CD4-positive, alpha-beta T cell treated with Interleukin-15 for 1 hour (primary cell): ENCODE data around the gene IGFL1.
"Not testable (repeated sequence)": the region's sequence is repeated elsewhere in the genome, so short reads cannot be mapped to it uniquely, and the experiment has no call there.

Experiments used
- DNase-seq: peaks from one replicate; pipeline ENCODE4 v3.0.0-alpha.2; 2020

IGFL1 gene

GRCh38 chr19:46226438-46226973 lies 3.0 kb upstream of the IGFL1 start:
- no peak for DNase-seq

- DNase-seq: no peak
These were observed 2.5 kb downstream of the IGFL1 start for GRCh38 chr19:46232029-46232428.

GRCh38 chr19:46232468-46232867 lies 2.9 kb downstream of the IGFL1 start:
- no peak for DNase-seq

- DNase-seq: no peak
These were observed 3.5 kb downstream of the IGFL1 start for GRCh38 chr19:46232938-46233621.

GRCh38 chr19:46233871-46234270 lies 4.3 kb downstream of the IGFL1 start:
- not testable (repeated sequence) for DNase-seq

GRCh38 chr19:46238141-46238540 lies 8.6 kb downstream of the IGFL1 start:
- not testable (repeated sequence) for DNase-seq

DNA sequence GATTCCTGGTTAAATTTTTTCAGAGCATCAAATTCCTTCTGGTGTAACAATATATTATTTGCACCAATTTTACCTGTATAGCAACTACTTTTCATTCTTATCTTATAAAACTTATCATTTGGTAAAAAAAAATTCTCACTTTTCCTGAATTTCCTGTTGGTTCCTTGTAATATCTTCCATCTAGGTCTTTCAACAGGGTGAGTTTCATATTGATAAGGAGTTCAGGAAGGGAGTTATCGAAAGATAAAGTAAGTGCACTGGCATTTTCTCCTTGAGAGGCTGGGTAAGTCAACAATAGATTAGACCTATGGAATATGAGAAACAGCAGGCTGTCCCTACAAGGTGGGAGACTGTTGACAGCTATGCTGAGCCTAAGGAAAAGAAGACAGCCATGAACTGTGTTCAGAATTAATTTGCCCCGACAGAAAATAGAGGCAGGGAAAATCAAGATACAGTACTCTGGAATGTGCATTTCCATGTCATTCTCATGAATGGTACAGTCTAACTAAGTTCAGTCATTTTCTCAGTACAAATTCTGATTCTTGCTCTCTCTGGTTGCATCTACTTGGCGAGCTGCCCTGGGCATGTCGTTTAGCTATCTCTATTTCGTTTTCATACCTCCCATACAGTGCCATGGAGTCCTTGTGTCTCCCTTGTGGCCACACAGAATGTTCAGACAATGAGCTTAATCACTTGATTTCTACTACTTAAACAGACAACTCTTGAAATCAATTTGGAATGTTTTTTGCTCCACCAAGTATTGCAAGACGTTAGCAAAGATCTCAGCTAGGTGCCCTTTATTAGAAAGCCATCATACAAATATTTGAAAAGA lies 9.9 kb downstream of the IGFL1 start:
- DNase-seq: no peak

DNA sequence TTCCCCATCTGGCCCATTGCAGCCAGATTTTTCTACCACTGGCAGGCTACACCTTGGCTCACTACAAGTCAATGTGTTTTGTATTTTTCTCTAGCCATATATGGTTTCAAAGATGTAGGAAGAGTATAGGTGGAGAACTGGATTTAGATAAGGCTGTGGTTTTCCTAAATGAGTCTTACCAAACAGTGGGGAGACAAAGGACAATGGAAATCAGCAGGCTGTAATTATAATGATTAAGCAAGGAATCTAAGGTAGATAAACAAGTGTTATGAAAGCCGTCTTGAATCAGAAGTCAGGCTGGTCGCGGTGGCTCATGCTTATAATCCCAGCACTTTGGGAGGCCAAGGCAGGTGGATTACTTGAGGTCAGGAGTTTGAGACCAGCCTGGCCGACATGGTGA lies 11.2 kb downstream of the IGFL1 start:
- no peak for DNase-seq

DNA sequence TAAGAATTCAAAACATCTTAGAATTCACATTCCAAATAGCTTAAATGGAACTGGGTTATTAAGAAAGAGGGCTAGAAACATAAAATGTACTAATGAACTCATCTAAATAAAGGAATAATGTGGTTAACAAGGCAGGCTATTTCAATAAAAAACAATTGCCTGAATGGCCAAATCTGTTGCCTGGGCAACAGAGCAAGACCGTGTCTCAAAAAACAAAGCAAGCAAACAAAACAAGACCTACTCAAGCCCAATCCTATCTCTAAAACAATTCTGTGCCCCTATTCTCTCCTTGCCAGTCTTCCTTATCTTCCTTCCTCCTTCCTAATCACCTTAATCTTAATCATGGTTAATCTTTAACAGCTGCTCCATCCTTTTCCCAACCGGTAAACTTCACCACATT lies 12.1 kb downstream of the IGFL1 start:
- DNase-seq: no peak

DNA sequence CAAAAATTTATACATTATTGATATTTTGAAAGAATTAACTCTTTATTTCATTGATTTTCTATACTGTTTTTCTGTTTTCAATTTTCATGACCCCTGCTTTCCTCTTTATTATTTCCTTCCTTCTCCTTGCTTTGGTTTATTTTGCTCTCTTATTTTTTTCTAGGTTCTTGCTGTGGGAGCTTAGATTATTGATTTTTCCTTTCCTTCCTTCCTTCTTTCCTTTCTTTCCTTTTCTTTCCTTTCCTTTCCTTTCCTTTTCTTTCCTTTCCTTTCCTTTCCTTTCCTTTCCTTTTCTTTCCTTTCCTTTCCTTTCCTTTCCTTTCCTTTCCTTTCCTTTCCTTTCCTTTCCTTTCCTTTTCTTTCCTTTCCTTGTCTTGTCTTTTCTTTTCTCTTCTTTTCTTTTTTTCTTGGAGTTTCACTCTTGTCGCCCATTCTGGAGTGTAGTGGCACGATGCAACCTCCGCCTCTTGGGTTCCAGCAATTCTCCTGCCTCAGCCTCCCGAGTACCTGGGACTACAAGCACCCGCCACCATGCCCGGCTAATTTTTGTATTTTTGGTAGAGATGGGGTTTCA lies 13.6 kb downstream of the IGFL1 start:
- DNase-seq: not testable (repeated sequence)

DNA sequence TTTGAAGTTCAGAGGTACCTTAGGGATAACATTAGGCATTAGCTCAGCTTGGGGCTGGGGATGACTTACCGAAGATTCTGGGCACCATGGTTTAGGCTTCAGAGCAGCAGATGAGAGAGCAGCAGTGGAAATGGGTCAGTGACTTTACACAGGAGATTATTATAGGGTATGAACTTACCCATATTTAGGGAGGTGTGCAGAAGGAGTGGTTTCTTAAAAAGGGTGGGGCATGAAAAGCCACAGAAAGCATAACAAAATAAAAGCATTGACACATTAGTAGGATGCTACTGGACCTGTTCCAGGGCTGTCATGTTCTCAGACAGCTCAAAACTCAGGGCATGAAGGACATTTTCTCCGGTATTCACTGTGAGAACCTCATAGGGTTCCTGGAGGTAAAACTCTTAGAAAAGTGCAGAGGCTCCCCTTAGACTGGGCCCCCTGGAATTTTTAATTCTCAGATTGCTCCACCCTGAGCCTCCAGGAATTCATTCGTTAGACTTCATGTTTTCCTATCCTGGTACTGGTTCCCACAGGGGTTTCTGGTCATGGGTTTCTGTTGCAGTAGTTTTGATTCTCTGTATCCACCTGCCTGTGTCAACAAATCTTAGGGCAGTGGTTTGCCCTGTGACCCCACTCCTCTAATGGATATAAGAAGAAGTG lies 20.7 kb downstream of the IGFL1 start:
- DNase-seq: no peak

DNA sequence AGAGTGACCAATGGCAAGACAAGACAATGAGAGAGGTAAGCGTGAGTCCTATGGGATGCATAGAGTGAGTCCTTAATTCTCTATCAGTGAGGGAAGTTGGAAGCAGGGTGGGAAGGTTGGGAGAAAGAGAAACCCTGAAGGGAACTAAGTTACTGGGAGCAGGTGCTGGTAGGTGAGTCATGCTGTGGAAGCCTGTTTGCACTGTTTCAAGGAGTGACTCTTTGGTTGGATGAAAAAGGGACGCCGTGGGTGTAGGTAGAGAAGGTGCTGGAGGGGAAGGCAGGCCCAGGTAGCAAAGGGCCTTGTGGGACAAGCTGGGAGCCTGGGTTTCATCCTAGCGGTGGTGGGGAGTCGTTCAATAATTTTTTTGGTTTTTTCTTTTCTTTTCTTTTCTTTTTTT lies 21.9 kb downstream of the IGFL1 start:
- no peak for DNase-seq

DNA sequence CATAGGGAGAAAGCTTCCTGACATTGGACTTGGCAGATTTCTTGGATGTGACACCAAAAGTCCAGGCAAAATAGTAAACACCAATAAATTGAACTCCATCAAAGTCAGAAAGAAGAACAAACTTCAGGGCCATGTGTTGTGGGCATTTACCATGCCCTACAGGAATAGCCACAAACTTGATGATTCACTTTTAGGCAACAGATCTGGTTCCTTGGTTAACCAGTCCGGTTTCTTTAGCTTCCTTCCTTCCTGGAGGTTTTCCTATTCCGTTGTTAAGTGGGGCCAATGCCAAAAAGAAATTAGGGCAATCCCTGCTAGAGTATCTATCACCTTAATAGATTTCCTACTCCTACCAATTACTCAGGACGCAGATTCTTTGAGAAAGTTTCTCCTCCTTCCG lies 25.2 kb downstream of the IGFL1 start:
- DNase-seq: no peak

DNA sequence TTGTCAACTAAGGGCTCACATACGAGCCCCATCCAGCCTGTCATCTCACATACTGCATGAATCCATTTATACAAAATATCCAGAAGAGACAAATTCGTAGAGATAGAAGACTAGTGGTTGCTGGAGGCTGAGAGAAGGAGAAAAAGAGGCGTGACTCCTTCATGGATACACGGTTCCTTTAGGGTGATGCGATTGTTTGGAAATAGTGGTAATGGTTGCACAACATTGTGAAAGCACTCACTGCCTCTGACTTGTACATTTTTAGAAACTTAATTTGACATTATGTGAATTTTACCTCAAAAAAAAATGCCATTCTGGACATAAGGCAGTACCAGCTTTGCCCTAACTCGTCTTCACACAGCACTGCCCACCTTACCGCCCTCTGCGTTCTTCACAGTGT lies 27.3 kb downstream of the IGFL1 start:
- no peak for DNase-seq

- DNase-seq: not testable (repeated sequence)
These were observed 32.0 kb downstream of the IGFL1 start for GRCh38 chr19:46261501-46261900.

- DNase-seq: peak; percentile 41
These were observed 33.2 kb downstream of the IGFL1 start for GRCh38 chr19:46262684-46263296.

- DNase-seq: not testable (repeated sequence)
These were observed 35.3 kb downstream of the IGFL1 start for GRCh38 chr19:46264801-46265200.

- DNase-seq: peak; percentile 63
These were observed 35.8 kb downstream of the IGFL1 start for GRCh38 chr19:46265217-46265828.

DNA sequence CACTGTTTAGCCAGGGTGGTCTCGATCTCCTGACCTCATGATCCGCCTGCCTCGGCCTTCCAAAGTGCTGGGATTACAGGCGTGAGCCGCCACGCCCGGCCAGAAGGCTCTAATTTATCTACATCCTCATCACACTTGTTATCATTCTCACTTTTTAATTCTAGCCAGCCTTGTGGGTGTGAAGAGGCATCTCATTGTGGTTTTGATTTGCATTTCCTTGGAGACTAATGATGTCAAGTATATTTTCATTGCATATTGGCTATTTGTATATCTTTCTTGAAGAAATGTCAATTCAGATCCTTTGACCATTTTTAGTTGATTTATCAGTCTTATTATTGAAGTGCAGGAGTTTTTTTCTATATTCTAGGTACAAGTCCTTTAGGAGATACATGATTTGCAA lies 39.6 kb downstream of the IGFL1 start:
- DNase-seq: no peak

DNA sequence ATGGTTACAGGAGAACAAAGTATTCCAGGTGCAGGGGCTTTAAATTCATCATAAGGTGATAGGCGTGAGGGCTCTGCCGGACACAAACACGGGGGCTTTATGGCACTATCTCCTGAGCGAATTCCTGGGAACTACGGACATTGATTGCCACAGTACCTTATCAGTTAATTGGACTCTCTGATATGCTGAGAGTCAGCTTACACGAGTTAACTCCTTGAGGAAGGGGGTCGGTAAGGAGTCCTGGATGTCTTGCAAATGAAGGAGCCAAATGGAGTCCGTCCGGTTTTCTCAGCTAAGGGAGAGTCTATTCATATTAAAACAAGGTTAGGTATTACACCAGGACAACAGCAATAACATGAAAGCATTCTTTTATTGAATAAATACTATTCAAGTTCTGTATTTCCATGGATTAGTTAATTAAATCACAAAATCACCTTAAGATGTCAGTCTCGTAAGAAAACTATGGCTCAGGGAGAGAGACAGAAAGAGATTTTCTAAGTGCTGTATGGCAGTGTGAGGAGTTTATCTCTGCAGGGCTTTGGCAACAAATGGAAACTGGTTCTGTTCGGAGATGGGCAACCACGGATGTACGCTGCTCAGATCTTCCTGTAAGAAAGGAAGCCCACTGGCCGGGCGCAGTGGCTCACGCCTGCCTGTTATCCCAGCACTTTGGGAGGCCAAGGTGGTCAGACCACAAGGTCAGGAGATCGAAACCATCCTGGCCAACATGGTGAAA lies 41.1 kb downstream of the IGFL1 start:
- DNase-seq: no peak

DNA sequence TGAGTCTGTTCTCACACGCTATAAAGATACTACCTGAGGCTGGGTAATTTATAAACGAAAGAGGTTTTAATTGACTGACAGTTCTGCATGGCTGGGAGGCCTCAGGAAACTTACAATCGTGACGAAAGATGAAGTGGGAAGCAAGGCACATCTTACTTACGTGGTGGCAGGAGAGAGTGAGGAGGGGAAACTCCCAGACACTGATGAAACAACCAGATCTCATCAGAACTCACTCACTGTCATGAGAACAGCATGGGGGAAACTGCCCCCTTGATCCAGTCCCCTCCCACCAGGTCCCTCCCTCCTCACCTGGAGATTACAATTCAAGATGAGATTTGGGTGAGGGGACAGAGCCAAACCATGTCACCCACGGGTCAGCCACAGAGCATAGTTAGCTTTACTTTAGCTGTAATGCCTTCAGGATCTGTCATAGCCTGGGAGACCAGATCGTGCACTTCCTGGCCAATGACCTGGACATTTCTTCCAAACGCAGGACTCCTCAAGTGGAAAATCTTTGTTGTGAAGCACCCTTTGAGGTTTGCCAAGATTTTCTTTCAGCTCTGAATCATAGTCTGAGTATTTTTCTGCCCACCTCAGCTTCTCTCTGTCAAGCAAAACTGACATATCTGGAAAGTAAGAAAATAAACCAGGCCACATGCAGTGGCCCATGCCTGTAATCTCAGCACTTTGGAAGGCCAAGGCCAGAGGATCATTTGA lies 42.1 kb downstream of the IGFL1 start:
- DNase-seq: no peak
